Urinary bladder (tissue), 4 donors: ENCODE measurements around the gene UGT1A4. TPM values are rescaled to one million over a fixed set of nuclear protein-coding genes. Genes with fewer than 3 reads are reported as not detected.
"Not testable (repeated sequence)": the region's sequence is repeated elsewhere in the genome, so short reads cannot be mapped to it uniquely, and the experiment has no call there.

ENCODE experiments used
- DNase-seq: peaks from one replicate; pipeline ENCODE4 v3.0.0-alpha.2; 2015; ENCODE audit errors: extremely low spot score
- H3K27ac ChIP-seq: one replicate; pipeline ENCODE4 v1.5.1; 2013; ENCODE audit warnings: low read depth, mild to moderate bottlenecking, moderate library complexity
- H3K36me3 ChIP-seq: one replicate; pipeline ENCODE4 v1.6.1; 2013; ENCODE audit warnings: mild to moderate bottlenecking, moderate library complexity; ENCODE audit not compliant: insufficient read depth
- H3K4me1 ChIP-seq: one replicate; pipeline ENCODE4 v1.6.1; 2013; ENCODE audit warnings: mild to moderate bottlenecking, moderate library complexity; ENCODE audit not compliant: insufficient read depth
- H3K4me3 ChIP-seq: one replicate; pipeline ENCODE4 v1.5.1; 2013; ENCODE audit warnings: low read depth, low read length
- WGBS: extraction: QIAGEN DNeasy Blood & Tissue Kit; methylation state at CpG from one replicate; pipeline ENCODE4 v1.1.7; 2013; 5-methylcytosine and 5-hydroxymethylcytosine counted together
- polyA plus RNA-seq: library from polyadenylated mRNA; stranded (reverse); fragments of 200-250 nt; gene quantifications from one replicate; pipeline ENCODE4 v1.2.3, GENCODE V29; 2013
- total RNA-seq: library from RNA; depleted of rRNA; stranded (reverse); fragments of >200 nt; gene quantifications from one replicate; pipeline ENCODE4 v1.2.3, GENCODE V29; 2014
- donor health status: healthy with polysubstance abuse.
- donor health status: healthy.

UGT1A4 gene
- total and polyA plus RNA-seq, 2 donors: 1.1 to 1.2 TPM

DNA sequence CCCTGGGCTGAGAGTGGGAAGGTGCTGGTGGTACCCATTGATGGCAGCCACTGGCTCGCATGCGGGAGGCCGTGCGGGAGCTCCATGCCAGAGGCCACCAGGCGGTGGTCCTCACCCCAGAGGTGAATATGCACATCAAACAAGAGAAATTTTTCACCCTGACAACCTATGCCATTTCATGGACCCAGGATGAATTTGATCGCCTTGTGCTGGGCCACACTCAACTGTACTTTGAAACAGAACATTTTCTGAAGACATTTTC lies 28.7 kb downstream of the UGT1A4 start:
- H3K36me3 ChIP-seq: no peaks in the 10 kb centered on the region
- no peaks in the 10 kb centered on the region for H3K4me1 ChIP-seq
- WGBS: 85% methylated on average over 6 of the region's 6 CpGs
- DNase-seq: no peak
- no peak overlapping the region for H3K4me3 ChIP-seq
- H3K27ac ChIP-seq: no peak overlapping the region

DNA sequence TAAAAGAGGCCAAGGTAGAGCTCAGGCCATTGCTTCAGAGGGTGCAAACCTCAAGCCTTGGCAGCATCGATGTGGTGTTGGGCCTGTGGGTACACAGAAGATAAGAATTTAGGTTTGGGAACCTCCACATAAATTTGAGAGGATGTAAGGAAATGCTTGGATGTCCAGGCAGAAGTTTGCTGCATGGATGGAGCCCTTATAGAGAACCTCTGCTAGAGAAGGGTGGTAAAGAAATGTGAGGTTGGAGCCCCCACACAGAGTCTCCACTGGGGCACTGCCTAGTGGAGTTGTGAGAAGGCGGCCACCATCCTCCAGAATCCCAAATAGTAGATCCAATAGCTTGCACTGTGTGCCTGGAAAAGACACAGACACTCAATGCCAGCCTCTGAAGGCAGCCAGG lies 32.2 kb downstream of the UGT1A4 start:
- H3K4me1 ChIP-seq, DNase-seq, H3K27ac ChIP-seq, H3K36me3 ChIP-seq, H3K4me3 ChIP-seq: not testable (repeated sequence)
- 79% methylated on average over 2 of the region's 2 CpGs for WGBS

DNA sequence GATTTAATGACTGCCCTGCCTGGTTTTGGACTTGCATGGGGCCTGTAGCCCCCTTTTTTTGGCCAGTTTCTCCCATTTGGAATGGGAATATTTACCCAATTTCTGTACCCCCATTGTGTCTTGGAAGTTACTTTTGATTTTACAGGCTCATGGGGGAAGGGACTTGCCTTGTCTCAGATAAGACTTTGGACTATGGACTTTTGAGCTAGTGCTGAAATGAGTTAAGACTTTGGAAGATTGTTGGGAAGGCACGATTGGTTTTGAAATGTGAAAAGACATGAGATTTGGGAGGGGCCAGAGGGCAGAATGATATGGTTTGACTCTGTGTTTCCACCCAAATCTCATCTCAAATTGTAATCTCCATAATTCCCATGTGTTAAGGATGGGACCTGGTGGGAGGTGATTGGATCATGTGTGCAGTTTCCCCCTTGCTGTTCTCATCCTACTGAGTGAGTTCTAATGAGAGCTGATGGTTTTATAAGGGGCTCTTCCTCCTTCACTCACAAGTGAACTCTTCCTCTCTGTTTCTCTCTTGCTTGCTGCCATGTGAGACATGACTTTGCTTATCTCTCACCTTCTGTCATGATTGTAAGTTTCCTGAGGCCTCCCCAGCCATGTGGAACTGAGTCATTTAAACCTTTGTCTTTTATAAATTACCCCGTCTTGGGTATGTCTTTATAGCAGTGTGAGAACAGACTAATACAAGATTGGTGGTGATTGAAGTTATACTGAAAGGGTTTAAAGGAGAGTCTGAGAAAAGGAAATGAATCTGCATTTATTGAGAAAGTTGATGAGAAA lies 32.9 kb downstream of the UGT1A4 start:
- not testable (repeated sequence) for H3K4me3 ChIP-seq, H3K27ac ChIP-seq, H3K36me3 ChIP-seq, DNase-seq, H3K4me1 ChIP-seq
- 69% methylated on average over 2 of the region's 2 CpGs for WGBS

DNA sequence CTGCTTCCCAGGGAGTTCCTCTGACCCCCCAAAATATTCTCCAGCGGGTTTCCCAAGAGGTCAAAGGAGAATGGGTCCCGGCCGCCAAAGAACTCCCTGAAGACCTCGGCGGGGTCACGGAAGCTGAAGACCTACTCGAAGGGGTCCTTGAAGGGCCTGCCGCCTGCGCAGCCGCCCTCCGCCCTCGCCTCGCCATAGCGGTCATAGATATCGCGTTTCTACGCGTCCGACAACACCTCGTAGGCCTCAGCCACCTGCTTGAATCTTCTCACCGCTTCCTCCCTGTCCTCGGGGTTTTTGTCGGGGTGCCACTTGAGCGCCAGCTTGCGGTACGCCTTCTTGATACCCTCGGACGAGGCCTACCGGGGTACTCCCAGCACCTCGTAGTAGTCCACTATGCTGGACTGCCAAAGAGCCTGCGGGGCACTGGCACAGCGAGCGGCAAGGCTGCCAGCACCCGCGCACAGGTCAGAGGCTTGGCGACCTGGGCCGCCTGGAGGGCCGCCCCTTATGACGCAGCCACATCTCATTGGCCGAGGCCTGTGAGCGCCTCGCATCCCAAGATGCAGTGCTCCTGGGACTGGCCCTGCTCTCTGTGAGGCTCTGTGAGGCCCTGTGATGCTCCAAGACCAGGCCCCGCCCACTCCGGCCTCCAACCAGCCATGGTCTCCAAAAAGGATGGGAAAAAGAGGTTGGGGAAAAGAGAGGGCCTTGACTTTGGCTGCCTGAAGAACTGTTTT lies 36.5 kb downstream of the UGT1A4 start:
- no peak for DNase-seq
- no peak overlapping the region for H3K27ac ChIP-seq
- H3K36me3 ChIP-seq: no peaks in the 10 kb centered on the region
- H3K4me3 ChIP-seq: no peak overlapping the region
- 89% methylated on average over 44 of the region's 44 CpGs for WGBS
- H3K4me1 ChIP-seq: no peaks in the 10 kb centered on the region

DNA sequence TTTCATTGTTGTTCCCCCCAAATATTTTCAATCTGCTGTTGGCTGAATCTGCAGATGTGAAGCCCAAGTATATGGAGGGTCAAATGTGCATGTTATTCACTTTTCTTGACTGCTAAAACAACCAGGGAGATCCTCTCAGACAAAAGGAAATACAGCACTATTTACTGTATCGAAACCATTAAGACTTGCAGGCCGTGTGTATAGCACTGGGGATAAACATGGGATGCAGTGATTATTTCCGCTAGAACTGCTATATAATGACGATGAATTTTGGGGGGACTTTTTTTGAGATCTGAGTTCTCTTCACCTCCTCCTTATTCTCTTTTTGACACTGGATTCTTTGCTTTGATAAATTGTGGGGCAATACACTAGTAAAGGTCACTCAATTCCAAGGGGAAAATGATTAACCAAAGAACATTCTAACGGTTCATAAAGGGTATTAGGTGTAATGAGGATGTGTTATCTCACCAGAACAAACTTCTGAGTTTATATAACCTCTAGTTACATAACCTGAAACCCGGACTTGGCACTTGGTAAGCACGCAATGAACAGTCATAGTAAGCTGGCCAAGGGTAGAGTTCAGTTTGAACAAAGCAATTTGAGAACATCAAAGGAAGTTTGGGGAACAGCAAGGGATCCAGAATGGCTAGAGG lies 38.0 kb downstream of the UGT1A4 start:
- no peak overlapping the region for H3K4me3 ChIP-seq
- no peaks in the 10 kb centered on the region for H3K4me1 ChIP-seq
- no peaks in the 10 kb centered on the region for H3K36me3 ChIP-seq
- H3K27ac ChIP-seq: no peak overlapping the region
- WGBS: 72% methylated on average over 7 of the region's 7 CpGs
- DNase-seq: no peak

DNA sequence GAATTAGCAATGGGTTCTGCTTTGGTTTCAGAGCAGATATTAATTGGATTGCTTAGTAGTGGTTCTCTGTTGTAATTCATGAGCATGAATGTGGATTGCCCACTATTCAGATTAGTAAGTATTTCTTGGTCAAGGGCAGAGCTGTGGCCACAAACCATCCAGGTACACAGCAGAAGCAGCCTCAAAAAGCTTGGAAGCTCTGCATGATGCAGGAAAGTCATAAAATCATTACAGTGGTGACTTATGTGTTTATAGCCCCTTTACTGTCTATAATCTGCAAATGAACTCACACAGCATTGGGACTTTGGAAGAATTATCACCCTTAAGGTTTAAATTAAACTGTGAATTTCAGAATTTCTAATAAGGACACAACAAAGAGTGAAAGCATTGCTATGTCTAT lies 39.6 kb downstream of the UGT1A4 start:
- no peaks in the 10 kb centered on the region for H3K4me1 ChIP-seq
- DNase-seq: no peak
- H3K4me3 ChIP-seq: no peak overlapping the region
- no peak overlapping the region for H3K27ac ChIP-seq
- H3K36me3 ChIP-seq: no peaks in the 10 kb centered on the region

DNA sequence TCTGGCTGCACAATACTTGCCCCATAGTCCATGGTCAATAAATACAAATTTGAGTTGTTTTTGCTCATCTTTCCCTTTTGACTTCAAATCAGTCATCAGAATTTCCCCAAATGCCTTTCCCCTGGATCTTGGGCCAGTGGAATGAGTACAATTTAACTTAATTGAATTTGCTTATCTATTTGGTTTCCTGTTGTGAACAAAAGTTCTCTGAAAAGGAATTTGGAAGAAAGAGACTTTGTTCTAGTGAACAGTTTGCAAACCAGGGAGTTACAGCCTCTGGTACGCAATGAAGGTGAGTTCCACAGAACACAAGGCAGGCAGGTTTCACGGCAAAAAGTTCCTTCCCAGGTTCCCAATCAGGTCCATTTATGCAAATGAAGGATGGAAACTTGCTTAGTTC lies 40.3 kb downstream of the UGT1A4 start:
- Histone ChIP-seq H3K4me3 (no peak overlapping the region), H3K36me3 (no peaks in the 10 kb centered on the region), H3K27ac (peak overlapping the region; percentile 41), H3K4me1 (no peaks in the 10 kb centered on the region)
- no peak for DNase-seq
- WGBS: 84% methylated on average over 2 of the region's 2 CpGs

DNA sequence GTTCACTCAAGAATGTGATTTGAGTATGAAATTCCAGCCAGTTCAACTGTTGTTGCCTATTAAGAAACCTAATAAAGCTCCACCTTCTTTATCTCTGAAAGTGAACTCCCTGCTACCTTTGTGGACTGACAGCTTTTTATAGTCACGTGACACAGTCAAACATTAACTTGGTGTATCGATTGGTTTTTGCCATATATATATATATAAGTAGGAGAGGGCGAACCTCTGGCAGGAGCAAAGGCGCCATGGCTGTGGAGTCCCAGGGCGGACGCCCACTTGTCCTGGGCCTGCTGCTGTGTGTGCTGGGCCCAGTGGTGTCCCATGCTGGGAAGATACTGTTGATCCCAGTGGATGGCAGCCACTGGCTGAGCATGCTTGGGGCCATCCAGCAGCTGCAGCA lies 41.5 kb downstream of the UGT1A4 start, which contains the start of gene UGT1A1:
TSS of gene UGT1A1 (plus strand) at position 228 of the 400 bp plus-strand sequence. CDS start at position 246, 18 bp downstream.
- WGBS: 87% methylated on average over 6 of the region's 6 CpGs
- DNase-seq: no peak
- no peak within 1 kb of the TSS for H3K4me3 ChIP-seq

DNA sequence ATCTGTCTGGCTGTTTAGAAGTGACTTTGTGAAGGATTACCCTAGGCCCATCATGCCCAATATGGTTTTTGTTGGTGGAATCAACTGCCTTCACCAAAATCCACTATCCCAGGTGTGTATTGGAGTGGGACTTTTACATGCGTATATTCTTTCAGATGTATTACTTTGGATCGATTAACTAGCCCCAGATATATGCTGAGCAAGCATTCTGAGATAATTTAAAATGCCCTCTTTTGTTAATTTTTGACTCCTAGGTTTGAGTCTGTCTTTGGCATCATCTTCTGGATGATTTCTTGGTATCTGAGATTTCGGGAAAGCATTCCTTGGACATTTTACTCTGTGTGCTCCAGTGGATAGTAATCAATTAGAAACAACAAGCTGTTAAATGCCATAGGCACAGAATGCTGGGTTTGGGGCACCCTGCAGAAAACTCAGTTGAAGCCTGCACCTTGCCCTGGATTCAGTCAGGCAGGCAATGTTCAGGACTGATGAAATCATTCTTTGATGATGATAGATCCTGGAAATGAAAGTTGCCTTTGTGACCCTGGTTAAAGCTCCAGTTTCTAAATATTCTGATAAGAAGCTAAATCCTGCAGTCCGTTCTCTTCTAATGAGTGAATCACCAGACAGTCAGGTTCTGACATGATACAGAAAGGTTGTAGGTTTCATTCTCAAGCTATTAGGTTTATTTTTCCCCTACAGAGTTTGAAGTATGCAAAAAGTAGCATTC lies 42.7 kb downstream of the UGT1A4 start:
- DNase-seq: no peak
- Histone ChIP-seq H3K4me3 (no peak overlapping the region), H3K36me3 (no peaks in the 10 kb centered on the region), H3K4me1 (no peaks in the 10 kb centered on the region), H3K27ac (peak overlapping the region; percentile 54)
- 62% methylated on average over 4 of the region's 4 CpGs for WGBS

More for the DNA sequence above, 41.5 kb downstream of the UGT1A4 start, which contains the start of gene UGT1A1:
- Histone ChIP-seq H3K27ac (peak within 1 kb of the TSS; percentile 41), H3K36me3 (no peaks in the 10 kb centered on the region), H3K4me1 (no peaks in the 10 kb centered on the region)

DNA sequence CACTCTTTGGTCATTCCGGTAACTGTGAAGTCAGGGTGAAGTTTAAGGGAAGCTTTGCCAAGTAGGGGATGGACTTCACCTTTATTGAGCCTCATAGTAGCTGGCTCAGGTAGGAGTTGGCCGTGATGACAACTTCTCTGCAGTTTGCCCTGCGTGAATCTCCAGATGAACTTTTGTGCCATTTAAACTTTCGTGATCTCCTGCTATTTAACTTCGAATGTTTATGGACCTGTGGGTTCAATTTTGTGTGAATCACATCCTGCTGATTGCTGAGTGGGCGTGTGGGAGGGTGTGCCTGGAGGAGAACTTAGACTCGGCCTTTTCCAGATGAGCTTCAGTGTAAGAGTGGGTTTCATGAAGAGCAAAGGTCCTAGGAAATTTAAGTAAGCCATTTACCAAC lies 45.7 kb downstream of the UGT1A4 start:
- 68% methylated on average over 7 of the region's 7 CpGs for WGBS
- H3K36me3 ChIP-seq: no peaks in the 10 kb centered on the region
- no peaks in the 10 kb centered on the region for H3K4me1 ChIP-seq
- no peak for DNase-seq
- H3K27ac ChIP-seq: no peak overlapping the region
- no peak overlapping the region for H3K4me3 ChIP-seq

DNA sequence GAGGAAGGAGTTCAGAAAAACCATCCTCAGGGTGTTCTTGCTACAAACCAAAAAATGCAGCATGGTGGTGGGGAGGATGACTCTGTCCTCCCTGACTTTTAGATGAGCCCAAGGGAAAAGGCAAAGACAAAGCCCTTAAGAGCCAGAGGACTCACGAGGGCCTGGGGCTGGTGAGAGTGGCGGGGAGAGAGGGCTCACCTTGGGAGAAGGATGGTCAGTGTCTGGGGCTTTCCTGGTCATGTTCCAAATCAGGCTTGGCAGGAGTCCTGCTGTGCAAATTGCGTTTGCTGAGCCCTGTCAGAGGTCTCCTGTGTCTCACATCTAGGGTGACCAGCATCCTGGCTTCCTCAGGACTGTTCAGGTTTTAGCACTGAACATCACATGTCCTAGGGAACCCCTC lies 46.2 kb downstream of the UGT1A4 start:
- H3K4me3 ChIP-seq: no peak overlapping the region
- peak overlapping the region; percentile 15 for H3K27ac ChIP-seq
- no peaks in the 10 kb centered on the region for H3K36me3 ChIP-seq
- WGBS: 55% methylated on average over 3 of the region's 3 CpGs
- no peak for DNase-seq
- H3K4me1 ChIP-seq: no peaks in the 10 kb centered on the region

DNA sequence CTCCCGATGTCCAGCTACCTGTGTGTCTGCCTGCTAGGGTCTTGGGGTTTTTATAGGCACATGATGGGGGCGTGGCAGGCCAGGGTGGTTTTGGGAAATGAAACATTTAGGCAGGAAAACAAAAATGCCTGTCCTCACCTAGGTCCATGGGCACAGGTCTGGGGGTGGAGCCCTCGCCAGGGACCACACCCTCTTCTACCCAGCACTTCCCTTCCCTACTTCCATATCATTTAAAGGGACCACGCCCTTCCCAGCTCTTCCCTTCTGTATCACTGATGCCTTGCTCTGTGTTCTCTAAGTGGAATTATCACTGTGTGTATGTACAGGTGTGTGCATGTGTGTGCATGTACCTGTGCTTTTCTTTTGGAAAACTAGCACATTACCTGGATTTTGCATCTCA lies 47.9 kb downstream of the UGT1A4 start:
- WGBS: 79% methylated on average over 4 of the region's 4 CpGs
- Histone ChIP-seq H3K27ac (no peak overlapping the region), H3K36me3 (no peaks in the 10 kb centered on the region), H3K4me1 (no peaks in the 10 kb centered on the region), H3K4me3 (no peak overlapping the region)
- no peak for DNase-seq

DNA sequence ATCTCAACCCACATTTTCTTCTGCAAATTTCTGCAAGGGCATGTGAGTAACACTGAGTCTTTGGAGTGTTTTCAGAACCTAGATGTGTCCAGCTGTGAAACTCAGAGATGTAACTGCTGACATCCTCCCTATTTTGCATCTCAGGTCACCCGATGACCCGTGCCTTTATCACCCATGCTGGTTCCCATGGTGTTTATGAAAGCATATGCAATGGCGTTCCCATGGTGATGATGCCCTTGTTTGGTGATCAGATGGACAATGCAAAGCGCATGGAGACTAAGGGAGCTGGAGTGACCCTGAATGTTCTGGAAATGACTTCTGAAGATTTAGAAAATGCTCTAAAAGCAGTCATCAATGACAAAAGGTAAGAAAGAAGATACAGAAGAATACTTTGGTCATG lies 49.5 kb downstream of the UGT1A4 start:
- Histone ChIP-seq H3K4me1 (no peaks in the 10 kb centered on the region), H3K36me3 (no peaks in the 10 kb centered on the region), H3K27ac (no peak overlapping the region), H3K4me3 (no peak overlapping the region)
- no peak for DNase-seq
- WGBS: 76% methylated on average over 4 of the region's 4 CpGs
